HEK293 (cell line): ENCODE measurements around the gene ZNF841.

Experiments
- CTCF ChIA-PET: fragments of 350-600 bp; formaldehyde crosslinking; extraction: SDS; loops from one replicate; lab custom pipeline; 2021; ENCODE audit warnings: antibody characterized with exemption; lab: Yijun Ruan, JAX
- POLR2A ChIA-PET: fragments of 300-600 bp; formaldehyde crosslinking; extraction: SDS; loops from one replicate; lab custom pipeline; 2020; ENCODE audit warnings: antibody characterized with exemption, inconsistent platforms; lab: Yijun Ruan, JAX
- H3K27ac ChIP-seq: fragments of 200-500 bp; sonication (Bioruptor generic); 2 replicates; pipeline ENCODE4 v1.5.1; 2014; ENCODE audit warnings: low read depth, low read length, control low read depth, inconsistent platforms; ENCODE audit errors: extremely low read depth
- H3K36me3 ChIP-seq, 2 experiments: fragments of 200-500 bp in 1 of 2; sonication (Bioruptor generic) in 1 of 2; 1 replicate in 1 of 2; 2 replicates in 1 of 2; pipeline ENCODE4 v1.5.1; 2014 to 2017; ENCODE audit warnings: inconsistent platforms in 2 of 2, low read length in 2 of 2; ENCODE audit not compliant: control insufficient read depth in 2 of 2, insufficient read depth in 1 of 2
- H3K4me1 ChIP-seq: fragments of 200-500 bp; sonication (Bioruptor generic); 2 replicates; pipeline ENCODE4 v1.5.1; 2014; ENCODE audit warnings: mild to moderate bottlenecking, low read length, inconsistent platforms; ENCODE audit not compliant: control insufficient read depth, insufficient read depth
- H3K4me3 ChIP-seq: 2 replicates; pipeline ENCODE4 v1.5.1; 2011; ENCODE audit warnings: low read depth, mild to moderate bottlenecking, control low read depth, low read length, moderate library complexity
- H3K9me3 ChIP-seq: fragments of 200-500 bp; sonication (Bioruptor generic); 2 replicates; pipeline ENCODE4 v1.5.1; 2014; ENCODE audit warnings: low read depth, low read length, inconsistent platforms; ENCODE audit not compliant: control insufficient read depth, insufficient read depth
- BCL11A ChIP-seq: fragments of 450-650 bp; formaldehyde crosslinking; IDR thresholded peaks from 2 replicates; pipeline ENCODE4 v1.5.1; 2016; ENCODE audit warnings: low read depth, missing biosample characterization, missing genetic modification characterization
- HOXA7 ChIP-seq: sonication (generic); formaldehyde crosslinking; IDR thresholded peaks from 2 replicates; pipeline ENCODE4 v1.8.1; 2022; ENCODE audit warnings: missing genetic modification reagents, borderline replicate concordance
- HOXC10 ChIP-seq: sonication (generic); formaldehyde crosslinking; IDR thresholded peaks from 2 replicates; pipeline ENCODE4 v1.8.1; 2023; ENCODE audit warnings: mild to moderate bottlenecking, missing genetic modification reagents
- PRDM10 ChIP-seq: fragments of 450-650 bp; formaldehyde crosslinking; IDR thresholded peaks from 2 replicates; pipeline ENCODE4 v1.5.1; 2016; ENCODE audit warnings: missing biosample characterization, missing genetic modification characterization
- PRDM4 ChIP-seq: fragments of 450-650 bp; formaldehyde crosslinking; IDR thresholded peaks from 2 replicates; pipeline ENCODE4 v1.5.1; 2017; ENCODE audit warnings: missing biosample characterization, missing genetic modification characterization
- REST ChIP-seq: fragments of 450-650 bp; formaldehyde crosslinking; IDR thresholded peaks from 2 replicates; pipeline ENCODE4 v1.5.1; 2016; ENCODE audit warnings: missing biosample characterization, missing genetic modification characterization
- TCF7L2 ChIP-seq: IDR thresholded peaks from 2 replicates; pipeline ENCODE4 v1.6.1; 2011; ENCODE audit warnings: low read depth, mild to moderate bottlenecking, inconsistent platforms, low read length, moderate library complexity, borderline replicate concordance
- TSHZ1 ChIP-seq: fragments of 450-650 bp; formaldehyde crosslinking; IDR thresholded peaks from 2 replicates; pipeline ENCODE4 v1.5.1; 2016; ENCODE audit warnings: missing biosample characterization, missing genetic modification characterization, borderline replicate concordance
- WT1 ChIP-seq: fragments of 450-650 bp; formaldehyde crosslinking; IDR thresholded peaks from 2 replicates; pipeline ENCODE4 v1.5.1; 2016; ENCODE audit warnings: missing biosample characterization, missing genetic modification characterization
- ZBTB21 ChIP-seq: fragments of 450-650 bp; formaldehyde crosslinking; IDR thresholded peaks from 2 replicates; pipeline ENCODE4 v1.5.1; 2017; ENCODE audit warnings: missing biosample characterization, missing genetic modification characterization
- ZNF157 ChIP-seq: fragments of 450-650 bp; formaldehyde crosslinking; IDR thresholded peaks from 2 replicates; pipeline ENCODE4 v1.5.1; 2016; ENCODE audit warnings: missing biosample characterization, missing genetic modification characterization
- ZNF398 ChIP-seq: fragments of 450-650 bp; formaldehyde crosslinking; IDR thresholded peaks from 2 replicates; pipeline ENCODE4 v1.5.1; 2017; ENCODE audit warnings: missing biosample characterization, missing genetic modification characterization
- ZNF530 ChIP-seq: fragments of 450-650 bp; formaldehyde crosslinking; IDR thresholded peaks from 2 replicates; pipeline ENCODE4 v1.5.1; 2016; ENCODE audit warnings: low read depth, missing biosample characterization, missing genetic modification characterization
- ZNF558 ChIP-seq: fragments of 450-650 bp; formaldehyde crosslinking; IDR thresholded peaks from 2 replicates; pipeline ENCODE4 v1.5.1; 2016; ENCODE audit warnings: missing biosample characterization, missing genetic modification characterization
- ZNF621 ChIP-seq: fragments of 450-650 bp; formaldehyde crosslinking; IDR thresholded peaks from 2 replicates; pipeline ENCODE4 v1.5.1; 2017; ENCODE audit warnings: missing biosample characterization, missing genetic modification characterization
- ZNF624 ChIP-seq: fragments of 450-650 bp; formaldehyde crosslinking; IDR thresholded peaks from 2 replicates; pipeline ENCODE4 v1.5.1; 2017; ENCODE audit warnings: missing biosample characterization, missing genetic modification characterization
- ZNF76 ChIP-seq: fragments of 450-650 bp; formaldehyde crosslinking; IDR thresholded peaks from 2 replicates; pipeline ENCODE4; 2016; ENCODE audit warnings: low read depth, missing biosample characterization, missing genetic modification characterization, borderline replicate concordance

ZNF841 gene

GRCh38 chr19:52028780-52029123 is 66.8 kb downstream of the ZNF841 start:
- Histone ChIP-seq H3K4me3 (peak overlapping the region; percentile 86), H3K9me3 (no peaks in the 10 kb centered on the region; the same call in none of the 2 replicates), H3K4me1 (no peaks in the 10 kb centered on the region), H3K36me3 (peaks cover 16 to 41% of the 10 kb centered on the region in 2 experiments), H3K27ac (peak overlapping the region; percentile 79)
- POLR2A ChIA-PET, result interaction anchor here (1.0 to 1.7 kb wide), 4 partner anchors 9 to 161 kb away, joined by 4 to 8 read pairs (median 7); partner anchors contain the start of genes PPP2R1A, ZNF432 and ZNF615
- CTCF ChIA-PET, result no interaction called here
- TF ChIP-seq TCF7L2 (no peak), ZNF157 (no peak), ZBTB21 (tag by site-specific recombination) (no peak), ZNF398 (no peak), PRDM4 (tag by site-specific recombination) (no peak), ZNF558 (tag by site-specific recombination) (no peak), WT1 (tag by site-specific recombination) (no peak), PRDM10 (peak; percentile 70; the same call in 1 of the 2 replicates)
- TF ChIP-seq, all 188 proteins: peak for 1

GRCh38 chr19:52028027-52028779 is 67.4 kb downstream of the ZNF841 start, which contains the start of gene ZNF614:
Gene ZNF614, minus strand, starts transcription at chr19:52028379. Its CDS starts 2,634 bp downstream, at chr19:52025745.
- Histone ChIP-seq H3K36me3 (peaks cover 20 to 41% of the 10 kb centered on the region in 2 experiments), H3K4me1 (no peaks in the 10 kb centered on the region), H3K4me3 (peak within 1 kb of the TSS; percentile 86), H3K27ac (peak within 1 kb of the TSS; percentile 79), H3K9me3 (no peaks in the 10 kb centered on the region; the same call in none of the 2 replicates)
- ChIA-PET CTCF (interaction anchor here (0.7 kb wide), 1 partner anchor 385 kb away, joined by 3 read pairs; no protein-coding TSS in a partner anchor), POLR2A (interaction anchor here (1.0 to 1.7 kb wide), 4 partner anchors 10 to 161 kb away, joined by 4 to 8 read pairs (median 7); partner anchors contain the start of genes PPP2R1A, ZNF432 and ZNF615)
- TF ChIP-seq ZNF621 (tag by site-specific recombination) (no peak), ZNF624 (tag by site-specific recombination) (no peak), REST (tag by site-specific recombination) (no peak), HOXA7 (CRISPR knock-in tag) (no peak), ZNF76 (tag by site-specific recombination) (peak; percentile 69; the same call in 1 of the 2 replicates), HOXC10 (CRISPR knock-in tag) (no peak), TSHZ1 (tag by site-specific recombination) (no peak), BCL11A (tag by site-specific recombination) (no peak), ZNF530 (tag by site-specific recombination) (no peak)
